Heart left ventricle (tissue), 13 donors: ENCODE data around the gene SORBS1.

ENCODE experiments used
- CTCF ChIP-seq, 12 donors: fragments of 200-600 bp; sonication (generic) in 4 of 12; IDR thresholded peaks; one replicate each; pipeline versions ENCODE4 v1.5.0 to v1.8.0; 2018 to 2022; ENCODE audit warnings: antibody characterized with exemption in 12 of 12, mild to moderate bottlenecking in 5 of 12
- POLR2A ChIP-seq, 2 donors: fragments of 450-650 bp; IDR thresholded peaks; one replicate each; pipeline ENCODE4 v1.6.1; 2017; ENCODE audit warnings: antibody characterized with exemption in 2 of 2, mild to moderate bottlenecking in 2 of 2, moderate library complexity in 2 of 2
- donor health status: ischemic (EF 13 %, LVEDD 7.1; RV severe dilation, severe dysfunction).
- donor health status: DM: no; HTN: yes; CAD: no.
- donor health status: DM: no; HTN: no; CAD: no.
- donor health status: ischemic (EF 25% LVEDD 6.9; RV normal size, moderate dysfunction).
- donor health status: ischemic (EF 25% LVEDD 5.7; RV mildly dilated, moderate dysfunction).
- donor health status: ischemic (EF 35%, LVEDD 5.7; RV mildly dilated, moderate dysfunction).
- donor health status: nonischemic (EF 11% LVEDD 7.7; RV severe dilation, severe dysfunction).
- donor health status: DM: yes; HTN: yes; CAD: no.
- donor health status: PGD.
- donor health status: ischemic (EF 29% LVEDD 5.4; RV normal size, mild dysfunction).
- donor health status: nonischemic (EF 23%, LVEDD 6.1; RV moderate dilation, normal function).

- TF ChIP-seq CTCF (IDR thresholded peaks at IDR 0.05) (no peak), POLR2A (IDR thresholded peaks at IDR 0.05) (peak in 1 of 2 donors; percentile 63)
These were observed 154.4 kb downstream of the SORBS1 start for GRCh38 chr10:95406651-95407280.
